H9 (cell line): ENCODE data around the gene S100A2. TPM values are rescaled to one million over a fixed set of nuclear protein-coding genes. Genes with fewer than 3 reads are reported as not detected.

ENCODE experiments used
- DNase-seq: peaks from one replicate; pipeline ENCODE4 v3.0.0-alpha.2; 2017
- H2AFZ ChIP-seq: one replicate; pipeline ENCODE4 v1.6.1; 2013; ENCODE audit warnings: mild to moderate bottlenecking, low read length, control low read depth, moderate library complexity
- H2AK5ac ChIP-seq: 2 replicates; pipeline ENCODE4 v1.6.1; 2013; ENCODE audit warnings: low read length, control low read depth, mixed read lengths; ENCODE audit not compliant: insufficient read length
- H2BK120ac ChIP-seq: one replicate; pipeline ENCODE4 v1.6.1; 2013; ENCODE audit warnings: low read depth, mild to moderate bottlenecking, low read length, control low read depth, inconsistent platforms; ENCODE audit not compliant: poor library complexity, severe bottlenecking
- H2BK12ac ChIP-seq: 2 replicates; pipeline ENCODE4 v1.6.1; 2013; ENCODE audit warnings: low read length, control low read depth, mixed read lengths, low read depth; ENCODE audit not compliant: insufficient read length
- H2BK15ac ChIP-seq: 2 replicates; pipeline ENCODE4 v1.6.1; 2013; ENCODE audit warnings: low read depth, low read length, control low read depth
- H2BK20ac ChIP-seq: one replicate; pipeline ENCODE4 v1.6.1; 2013; ENCODE audit warnings: low read depth, mild to moderate bottlenecking, low read length, control low read depth, inconsistent platforms; ENCODE audit not compliant: poor library complexity, severe bottlenecking
- H2BK5ac ChIP-seq: 2 replicates; pipeline ENCODE4 v1.6.1; 2013; ENCODE audit warnings: low read length, control low read depth, mixed read lengths; ENCODE audit not compliant: insufficient read length
- H3K14ac ChIP-seq: 2 replicates; pipeline ENCODE4 v1.6.1; 2013; ENCODE audit warnings: low read length, control low read depth; ENCODE audit not compliant: insufficient read depth
- H3K18ac ChIP-seq: 2 replicates; pipeline ENCODE4 v1.6.1; 2013; ENCODE audit warnings: low read depth, mild to moderate bottlenecking, mixed read lengths, low read length, control low read depth; ENCODE audit not compliant: insufficient read length
- H3K23ac ChIP-seq: 2 replicates; pipeline ENCODE4 v1.6.1; 2013; ENCODE audit warnings: low read length, control low read depth, mixed read lengths, low read depth; ENCODE audit not compliant: insufficient read length
- H3K23me2 ChIP-seq: 2 replicates; pipeline ENCODE4 v1.6.1; 2013; ENCODE audit warnings: low read depth, mild to moderate bottlenecking, mixed read lengths, low read length, control low read depth; ENCODE audit not compliant: insufficient read length, poor library complexity, severe bottlenecking
- H3K27ac ChIP-seq: 2 replicates; pipeline ENCODE4 v1.5.1; 2013; ENCODE audit warnings: low read length, control low read depth, mixed read lengths, low read depth; ENCODE audit not compliant: insufficient read length
- H3K27me3 ChIP-seq: 2 replicates; pipeline ENCODE4 v1.6.1; 2013; ENCODE audit warnings: low read length, control low read depth, inconsistent platforms; ENCODE audit not compliant: insufficient read depth
- H3K4ac ChIP-seq: 2 replicates; pipeline ENCODE4 v1.6.1; 2013; ENCODE audit warnings: low read depth, mild to moderate bottlenecking, control low read depth, inconsistent platforms, low read length, moderate library complexity
- H3K4me1 ChIP-seq: 2 replicates; pipeline ENCODE4 v1.6.1; 2013; ENCODE audit warnings: low read length, control low read depth, inconsistent platforms; ENCODE audit not compliant: insufficient read depth
- H3K4me2 ChIP-seq: 2 replicates; pipeline ENCODE4 v1.6.1; 2013; ENCODE audit warnings: low read length, control low read depth, mixed read lengths; ENCODE audit not compliant: insufficient read length, insufficient read depth
- H3K56ac ChIP-seq: 2 replicates; pipeline ENCODE4 v1.6.1; 2013; ENCODE audit warnings: low read depth, mild to moderate bottlenecking, mixed read lengths, low read length, control low read depth; ENCODE audit not compliant: insufficient read length
- H3K79me1 ChIP-seq: 2 replicates; pipeline ENCODE4 v1.6.1; 2013; ENCODE audit warnings: low read depth, mild to moderate bottlenecking, moderate library complexity, low read length, control low read depth, inconsistent platforms; ENCODE audit not compliant: insufficient read depth, poor library complexity, severe bottlenecking
- H3K79me2 ChIP-seq: 2 replicates; pipeline ENCODE4 v1.6.1; 2013; ENCODE audit warnings: low read length, control low read depth, inconsistent platforms; ENCODE audit not compliant: insufficient read depth
- H3K9ac ChIP-seq: 2 replicates; pipeline ENCODE4 v1.6.1; 2013; ENCODE audit warnings: low read length, control low read depth, mixed read lengths; ENCODE audit not compliant: insufficient read length; ENCODE audit errors: extremely low read depth
- H3K9me3 ChIP-seq: one replicate; pipeline ENCODE4 v1.6.1; 2013; ENCODE audit warnings: low read depth, low read length, inconsistent platforms; ENCODE audit not compliant: control insufficient read depth
- H3T11ph ChIP-seq: one replicate; pipeline ENCODE4 v1.6.1; 2013; ENCODE audit warnings: mild to moderate bottlenecking, low read length, control low read depth, inconsistent platforms
- H4K20me1 ChIP-seq: one replicate; pipeline ENCODE4 v1.6.1; 2013; ENCODE audit not compliant: control insufficient read depth, insufficient read length, insufficient read depth
- H4K5ac ChIP-seq: 2 replicates; pipeline ENCODE4 v1.6.1; 2013; ENCODE audit warnings: low read depth, mild to moderate bottlenecking, mixed read lengths, low read length, control low read depth; ENCODE audit not compliant: insufficient read length
- H4K8ac ChIP-seq: replicated peaks from 2 replicates; pipeline ENCODE4 v1.6.1; 2013; ENCODE audit warnings: low read length, control low read depth, mixed read lengths, low read depth; ENCODE audit not compliant: insufficient read length
- H4K91ac ChIP-seq: 2 replicates; pipeline ENCODE4 v1.6.1; 2013; ENCODE audit warnings: low read depth, mild to moderate bottlenecking, moderate library complexity, mixed read lengths, low read length, control low read depth; ENCODE audit not compliant: insufficient read length
- H3K27ac Mint-ChIP-seq, 3 experiments: 2 replicates in 2 of 3; 3 replicates in 1 of 3; pipeline ENCODE4 v1.8.0; 2020 to 2021; ENCODE audit warnings: mixed read lengths in 3 of 3, mild to moderate bottlenecking in 1 of 3, moderate library complexity in 1 of 3
- H3K27me3 Mint-ChIP-seq: 2 replicates; pipeline ENCODE4 v1.8.0; 2021; ENCODE audit warnings: low read depth, mild to moderate bottlenecking, moderate library complexity, mixed read lengths
- H3K36me3 Mint-ChIP-seq, 3 experiments: 2 replicates in 2 of 3; 3 replicates in 1 of 3; pipeline ENCODE4 v1.8.0; 2020 to 2021; ENCODE audit warnings: low read depth in 3 of 3, mixed read lengths in 3 of 3; ENCODE audit not compliant: insufficient read depth in 1 of 3
- H3K4me1 Mint-ChIP-seq, 2 experiments: 2 replicates each; pipeline ENCODE4 v1.8.0; 2020; ENCODE audit warnings: mixed read lengths in 2 of 2
- H3K4me3 Mint-ChIP-seq, 2 experiments: 2 replicates in 1 of 2; 3 replicates in 1 of 2; pipeline ENCODE4 v1.8.0; 2020 to 2021; ENCODE audit warnings: mild to moderate bottlenecking in 2 of 2, mixed read lengths in 2 of 2, moderate library complexity in 1 of 2
- H3K9me3 Mint-ChIP-seq, 2 experiments: 2 replicates in 1 of 2; 3 replicates in 1 of 2; pipeline ENCODE4 v1.8.0; 2020; ENCODE audit warnings: mild to moderate bottlenecking in 2 of 2, mixed read lengths in 2 of 2, moderate library complexity in 1 of 2
- WGBS: extraction: QIAGEN DNeasy Blood & Tissue Kit; methylation state at CpG from one replicate; pipeline ENCODE4 v1.1.7; 2013; ENCODE audit warnings: missing lambda C conversion rate, low lambda C conversion rate, mixed read lengths; ENCODE audit not compliant: insufficient read length; ENCODE audit errors: extremely low coverage; 5-methylcytosine and 5-hydroxymethylcytosine counted together
- total RNA-seq: library from RNA; stranded (reverse); gene quantifications from 2 replicates; pipeline ENCODE4 v1.2.1, GENCODE V29; 2021
- TF ChIP-seq, protein P1 (sequence below): fragments of 200-600 bp; sonication (generic); conservative IDR thresholded peaks from 3 replicates; pipeline ENCODE4 v1.8.0; 2021; ENCODE audit warnings: antibody characterized with exemption, mild to moderate bottlenecking

Gene S100A2
- total RNA-seq, 1 experiment from 2014 or later = 0.57 TPM

DNA sequence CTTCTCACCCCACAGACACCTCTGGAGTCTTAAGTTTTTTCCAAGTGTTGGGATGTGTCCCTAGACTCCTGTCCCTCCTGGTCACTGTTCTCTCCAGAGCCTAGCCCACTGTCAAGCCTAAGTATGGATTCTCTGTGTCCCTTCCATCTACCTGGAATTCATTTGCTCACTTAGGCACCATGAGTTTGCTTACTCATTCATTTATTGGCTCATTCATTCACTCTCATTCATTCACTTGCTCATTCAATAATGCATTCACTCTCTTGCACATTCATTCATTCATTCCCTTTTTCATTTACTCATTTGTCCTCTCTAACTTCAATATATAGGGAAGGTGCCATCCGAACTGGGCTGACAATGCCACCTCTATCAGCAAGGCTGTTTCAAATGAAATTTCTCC is 45.7 kb upstream of the S100A2 start:
- Histone ChIP-seq H3K9me3 (no peaks in the 10 kb centered on the region), H3K23ac (no peak overlapping the region), H3K4ac (no peak overlapping the region), H3T11ph (no peak overlapping the region), H3K56ac (no peak overlapping the region), H3K18ac (no peak overlapping the region), H2BK5ac (no peak overlapping the region), H2BK120ac (no peak overlapping the region), H3K27me3 (no peaks in the 10 kb centered on the region), H3K4me1 (peaks cover 9% of the 10 kb centered on the region; the same call in 1 of the 2 replicates), H4K20me1 (no peaks in the 10 kb centered on the region), H2BK15ac (no peak overlapping the region), H2BK20ac (no peak overlapping the region), H4K8ac (no peak overlapping the region), H3K27ac (no peak overlapping the region), H2AK5ac (no peak overlapping the region), H4K5ac (no peak overlapping the region), H3K79me2 (no peaks in the 10 kb centered on the region), H3K79me1 (no peaks in the 10 kb centered on the region), H3K4me2 (no peak overlapping the region), H2AFZ (no peak overlapping the region), H3K9ac (no peak overlapping the region), H2BK12ac (no peak overlapping the region), H4K91ac (no peak overlapping the region), H3K23me2 (peaks cover 3% of the 10 kb centered on the region), H3K14ac (no peak overlapping the region)
- WGBS = no CpG with 5 or more reads among the region's 1 CpG
- Mint-ChIP-seq H3K4me3 (no peak overlapping the region; a peak in 1 of 5 replicates), H3K36me3 (peaks cover 0 to 3% (median 0%) of the 10 kb centered on the region in 3 experiments; a peak in 1 of 7 replicates), H3K9me3 (no peaks in the 10 kb centered on the region), H3K4me1 (peaks cover 42 to 64% of the 10 kb centered on the region in 2 experiments), H3K27me3 (peaks cover 2% of the 10 kb centered on the region), H3K27ac (no peak overlapping the region)
- DNase-seq = no peak
- TF ChIP-seq, protein P1, sequence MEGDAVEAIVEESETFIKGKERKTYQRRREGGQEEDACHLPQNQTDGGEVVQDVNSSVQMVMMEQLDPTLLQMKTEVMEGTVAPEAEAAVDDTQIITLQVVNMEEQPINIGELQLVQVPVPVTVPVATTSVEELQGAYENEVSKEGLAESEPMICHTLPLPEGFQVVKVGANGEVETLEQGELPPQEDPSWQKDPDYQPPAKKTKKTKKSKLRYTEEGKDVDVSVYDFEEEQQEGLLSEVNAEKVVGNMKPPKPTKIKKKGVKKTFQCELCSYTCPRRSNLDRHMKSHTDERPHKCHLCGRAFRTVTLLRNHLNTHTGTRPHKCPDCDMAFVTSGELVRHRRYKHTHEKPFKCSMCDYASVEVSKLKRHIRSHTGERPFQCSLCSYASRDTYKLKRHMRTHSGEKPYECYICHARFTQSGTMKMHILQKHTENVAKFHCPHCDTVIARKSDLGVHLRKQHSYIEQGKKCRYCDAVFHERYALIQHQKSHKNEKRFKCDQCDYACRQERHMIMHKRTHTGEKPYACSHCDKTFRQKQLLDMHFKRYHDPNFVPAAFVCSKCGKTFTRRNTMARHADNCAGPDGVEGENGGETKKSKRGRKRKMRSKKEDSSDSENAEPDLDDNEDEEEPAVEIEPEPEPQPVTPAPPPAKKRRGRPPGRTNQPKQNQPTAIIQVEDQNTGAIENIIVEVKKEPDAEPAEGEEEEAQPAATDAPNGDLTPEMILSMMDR = no peak
